H4 (cell line): ENCODE measurements around the gene TBC1D12. TPM values are rescaled to one million over a fixed set of nuclear protein-coding genes. Genes with fewer than 3 reads are reported as not detected.
"Not testable (repeated sequence)": the region's sequence is repeated elsewhere in the genome, so short reads cannot be mapped to it uniquely, and the experiment has no call there.

Experiments
- DNase-seq: peaks from one replicate; pipeline ENCODE4 v3.0.0-alpha.2; 2015; ENCODE audit warnings: low spot score
- total RNA-seq: library from RNA; depleted of rRNA; stranded (reverse); fragments of >200 nt; shearing (Covaris generic); gene quantifications from 2 replicates; pipeline ENCODE4 v1.2.3, GENCODE V29; 2014; rRNA removed

TBC1D12 gene
- total RNA-seq, 1 experiment from 2014 or later = 4.9 TPM

DNA sequence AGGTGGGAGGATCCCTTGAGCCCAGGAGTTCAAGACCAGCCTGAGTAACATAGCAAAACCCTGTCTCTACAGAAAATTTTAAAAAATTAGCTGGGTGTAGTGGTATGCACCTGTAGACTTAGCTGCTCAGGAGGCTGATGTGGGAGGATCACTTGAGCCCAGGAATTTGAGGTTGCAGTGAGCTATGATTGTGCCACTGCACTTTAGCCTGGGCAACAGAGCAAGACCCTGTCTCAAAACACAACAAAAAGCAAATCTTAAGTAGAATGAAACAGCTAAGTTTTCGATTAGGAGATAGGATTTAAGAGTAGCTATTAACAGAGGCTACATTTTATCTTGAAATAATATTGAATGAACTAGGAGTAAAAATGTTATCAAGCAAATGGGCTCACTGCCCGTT, 139.9 kb downstream of the TBC1D12 start:
- DNase-seq = not testable (repeated sequence)

DNA sequence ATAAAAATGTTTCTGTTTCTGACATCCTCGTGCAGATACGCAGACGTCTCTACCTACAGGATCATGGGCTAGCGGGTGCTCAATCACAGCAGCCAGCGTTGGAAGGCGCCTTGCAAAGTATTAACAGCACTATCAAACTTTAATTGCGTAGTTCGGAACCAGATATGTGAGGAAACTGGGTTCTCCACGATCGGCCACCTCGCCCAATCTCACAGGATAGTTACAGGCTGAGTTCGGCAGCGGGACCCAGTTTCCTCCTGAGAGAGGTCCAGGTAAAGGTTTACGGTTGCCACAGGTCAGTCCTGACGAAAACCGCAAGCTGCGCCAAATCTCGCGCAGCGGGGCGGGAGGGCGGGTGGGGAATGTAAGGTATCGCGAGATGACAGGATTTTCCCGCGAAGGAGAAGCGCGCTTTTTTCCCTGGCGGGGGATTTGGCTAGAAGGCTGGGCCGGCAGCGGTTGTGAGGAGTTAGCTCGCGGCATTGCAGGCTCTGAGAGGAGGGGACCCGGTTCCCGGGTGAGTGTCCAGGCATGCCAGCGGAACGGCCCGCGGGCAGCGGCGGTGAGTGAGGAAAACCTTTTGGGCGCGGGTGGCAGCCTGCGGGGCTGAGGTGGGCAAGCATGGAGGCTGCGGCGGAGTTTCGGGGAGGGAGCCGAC, 143.2 kb downstream of the TBC1D12 start, which contains the start of gene HELLS:
Gene HELLS, plus strand, starts transcription at position 398 of the 658 bp plus-strand sequence. Its CDS starts 134 bp downstream, at position 532.
- peak; percentile 66 for DNase-seq

DNA sequence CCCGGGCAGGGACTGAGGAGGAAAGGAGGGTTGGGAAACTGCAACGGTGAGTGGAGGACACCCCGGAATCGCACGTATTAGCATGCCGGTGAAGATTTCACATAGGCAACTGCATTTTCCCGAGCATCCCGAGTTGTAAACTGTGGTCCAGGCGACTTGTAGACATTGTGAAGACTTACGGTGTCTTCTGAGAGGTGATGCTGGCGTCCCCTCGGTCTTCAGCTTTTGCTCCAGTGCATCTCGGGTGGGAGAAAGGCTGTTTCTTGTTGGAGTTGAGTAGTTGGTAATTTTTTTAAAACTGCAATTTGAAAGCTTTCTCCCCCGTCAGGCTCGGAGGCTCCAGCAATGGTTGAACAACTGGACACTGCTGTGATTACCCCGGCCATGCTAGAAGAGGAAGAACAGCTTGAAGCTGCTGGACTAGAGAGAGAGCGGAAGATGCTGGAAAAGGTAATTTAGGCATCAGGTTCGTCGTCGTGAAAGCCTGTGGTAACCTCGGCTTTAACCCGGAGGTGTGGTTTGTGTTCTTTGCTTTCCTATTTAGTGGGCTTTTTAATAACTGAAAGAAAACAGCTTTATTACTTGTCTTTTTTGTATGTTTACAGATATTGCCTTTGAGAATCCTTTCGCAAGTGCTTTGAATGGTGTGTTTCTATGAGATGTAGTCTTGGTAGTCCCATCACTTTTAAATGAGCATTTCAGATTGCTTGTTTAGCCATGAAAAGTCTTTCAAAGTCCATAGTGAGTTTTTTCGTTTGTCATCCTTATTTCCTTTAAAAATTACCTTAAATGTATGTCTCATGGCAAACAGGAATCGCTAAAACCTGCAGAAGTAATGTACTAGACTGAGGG, 143.9 kb downstream of the TBC1D12 start:
- peak; percentile 8 for DNase-seq

DNA sequence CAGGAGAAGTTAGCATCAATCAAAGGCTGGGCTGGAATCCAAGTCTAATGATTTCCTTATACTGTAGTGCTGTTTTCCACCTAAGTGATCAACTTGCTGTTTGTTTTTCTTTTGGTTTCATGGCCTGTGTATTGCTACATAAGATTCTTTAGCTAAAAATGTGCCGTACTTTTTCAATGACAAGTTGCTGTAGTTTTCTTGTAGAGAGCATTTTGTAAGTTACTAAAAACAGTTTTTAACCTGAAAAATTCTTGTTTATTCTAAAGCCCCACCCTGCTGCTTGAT, 144.5 kb downstream of the TBC1D12 start:
- peak; percentile 7 for DNase-seq

DNA sequence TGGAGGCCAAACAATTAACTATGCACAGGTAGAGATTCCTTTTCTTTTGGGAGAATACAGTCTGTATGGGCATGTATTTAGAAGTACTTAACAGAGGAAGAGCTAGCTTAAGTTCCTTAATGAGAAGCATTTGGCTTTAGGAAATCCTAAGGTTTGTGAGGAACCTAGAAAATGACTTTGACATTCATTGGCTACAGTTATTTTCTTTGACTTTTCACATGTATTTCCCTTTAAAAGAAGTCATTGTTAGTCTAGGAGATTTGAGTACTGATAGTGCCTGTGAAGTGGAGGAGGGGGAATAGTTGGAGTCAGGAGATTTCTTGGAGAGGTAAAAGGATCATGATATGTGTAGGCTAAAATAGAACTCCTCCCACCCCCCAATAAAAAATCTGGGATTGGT, 146.9 kb downstream of the TBC1D12 start:
- no peak for DNase-seq

DNA sequence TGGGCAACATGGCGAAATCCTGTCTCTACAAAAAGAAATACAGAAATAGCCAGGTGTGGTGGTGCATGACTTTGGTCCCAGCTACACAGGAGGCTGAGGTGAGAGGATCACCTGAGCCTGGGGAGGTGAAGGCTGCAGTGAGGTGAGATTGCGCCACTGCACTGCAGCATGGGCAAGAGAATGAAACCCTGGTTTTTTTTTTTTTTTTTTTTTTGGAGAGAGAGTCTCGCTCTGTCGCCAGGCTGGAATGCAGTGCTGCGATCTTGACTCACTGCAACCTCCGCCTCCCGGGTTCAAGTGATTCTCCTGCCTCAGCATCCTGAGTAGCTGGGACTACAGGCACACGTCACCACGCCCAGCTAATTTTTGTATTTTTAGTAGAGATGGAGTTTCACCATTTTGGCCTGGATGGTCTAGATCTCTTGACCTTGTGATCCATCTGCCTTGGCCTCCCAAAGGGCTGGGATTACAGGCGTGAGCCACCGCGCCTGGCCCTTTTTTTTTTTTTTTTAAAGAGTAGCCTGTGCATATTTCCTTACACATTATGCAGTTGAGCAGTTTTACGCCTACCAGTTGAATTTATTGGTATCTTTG, 165.5 kb downstream of the TBC1D12 start:
- DNase-seq = not testable (repeated sequence)

DNA sequence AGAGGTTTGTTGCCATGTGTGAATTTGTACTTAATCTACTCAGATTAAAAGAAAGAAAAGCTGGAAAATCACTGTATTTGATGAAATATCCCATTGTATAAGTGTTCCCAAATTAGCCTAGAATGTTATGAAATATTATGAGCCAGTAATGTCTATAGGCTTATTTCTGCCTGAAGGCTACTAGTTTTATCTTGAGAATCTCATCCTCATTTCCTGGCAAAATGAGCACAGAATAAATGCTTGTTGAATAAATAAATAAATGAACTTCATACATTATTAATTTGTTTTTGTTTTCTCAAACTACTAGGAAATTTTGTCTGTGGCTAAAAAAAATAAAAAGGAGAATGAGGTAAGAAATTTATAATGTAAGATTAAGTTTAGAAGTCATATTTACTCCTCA, 168.7 kb downstream of the TBC1D12 start:
- no peak for DNase-seq

DNA sequence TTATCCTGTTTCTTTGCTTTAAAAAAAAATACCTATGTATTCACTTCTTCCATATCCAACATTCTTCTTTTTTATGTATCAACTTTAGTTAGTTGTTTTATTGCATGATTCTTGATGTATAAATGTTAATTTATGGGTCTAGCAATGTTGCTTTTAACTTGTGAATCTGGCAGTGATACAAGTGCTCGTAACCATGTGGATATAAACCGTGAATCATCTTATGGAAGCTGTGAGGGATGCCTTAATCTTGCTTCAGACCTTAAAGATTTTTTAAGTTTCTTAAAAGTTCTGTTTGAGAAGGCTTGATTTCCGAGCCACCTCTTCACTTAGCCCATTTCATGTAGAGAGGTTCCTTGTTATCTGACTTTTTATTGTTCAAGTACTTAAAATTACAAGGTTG, 169.2 kb downstream of the TBC1D12 start:
- DNase-seq = no peak

DNA sequence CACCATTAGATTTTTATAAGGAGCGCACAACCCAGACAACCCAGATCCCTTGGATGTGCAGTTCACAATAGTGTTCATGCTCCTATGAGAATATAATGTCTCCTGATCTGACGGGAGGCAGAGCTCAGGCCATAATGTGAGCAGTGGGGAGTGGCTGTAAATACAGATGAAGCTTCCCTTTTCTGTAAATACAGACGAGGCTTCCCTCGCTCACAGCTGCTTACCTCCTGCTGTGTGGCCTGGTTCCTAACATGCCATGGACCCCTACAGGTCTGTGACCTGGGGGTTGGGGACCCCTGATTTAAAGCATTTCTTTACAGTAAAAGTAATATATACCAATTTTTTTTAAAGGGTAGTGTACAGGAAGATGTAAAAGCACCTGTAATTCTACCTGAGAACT, 176.4 kb downstream of the TBC1D12 start:
- no peak for DNase-seq

DNA sequence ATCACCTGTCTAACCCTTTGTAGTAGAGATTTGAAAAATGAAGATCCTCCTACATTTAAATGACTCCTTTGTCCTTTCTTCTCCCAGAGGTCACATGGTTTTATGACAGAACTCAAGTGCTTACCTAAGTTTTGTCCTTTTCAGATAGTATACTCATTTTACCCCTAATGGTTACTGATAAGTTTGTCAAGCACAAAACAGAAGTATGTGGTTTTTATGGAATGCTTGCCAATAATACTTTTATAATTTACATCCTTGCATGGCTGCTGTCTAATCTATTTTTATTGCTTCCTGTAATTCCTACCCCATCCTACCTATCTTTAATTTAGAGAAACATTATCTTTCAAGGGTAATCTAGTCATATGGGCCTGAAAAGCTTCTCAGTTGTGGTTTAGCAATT, 180.8 kb downstream of the TBC1D12 start:
- DNase-seq = no peak

Other genes starting within 250 kb of the TBC1D12 start
- 33.3 and 37.1 TPM in 2 replicates for gene NOC3L, start 39.6 kb upstream of the TBC1D12 start, total RNA-seq
- 32.2 and 94.1 TPM in 2 replicates for gene HELLS, start 143.2 kb downstream of the TBC1D12 start, total RNA-seq